ENCODE data around the gene FANCE. TPM values are rescaled to one million over a fixed set of nuclear protein-coding genes. Genes with fewer than 3 reads are reported as not detected.
A peak's percentile ranks its signal among the peaks of the same experiment; 100 is the strongest.

Gene FANCE
- total and polyA plus RNA-seq, 9 of the 15 experiments (the other 6 are each of a cell fraction or from before 2014, with no cell fraction given) = 5.7 to 30.2 (median 17.0) TPM

DNA sequence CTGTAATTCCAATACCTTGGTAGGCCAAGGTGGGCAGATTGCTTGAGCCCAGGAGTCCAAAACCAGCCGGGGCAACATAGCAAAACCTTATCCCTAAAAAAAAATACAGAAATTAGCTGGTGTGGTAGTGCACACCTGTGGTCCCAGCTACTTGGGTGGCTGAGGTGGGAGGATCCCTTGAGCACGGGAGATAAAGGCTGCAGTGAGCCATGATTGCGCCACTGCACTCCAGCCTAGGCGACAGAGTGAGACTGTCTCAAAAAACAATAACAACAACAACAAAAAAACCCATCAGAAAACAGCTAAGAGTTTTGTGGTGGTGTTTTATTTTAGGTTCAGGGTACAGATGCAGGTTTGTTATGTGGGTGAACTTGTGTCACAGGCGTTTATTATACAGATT is 42.9 kb upstream of the FANCE start (continued):
- TF ChIP-seq KLF6 (CRISPR knock-in tag; IDR thresholded peaks at IDR 0.05; ENCODE audit: borderline replicate concordance) (no peak), L3MBTL2 (IDR thresholded peaks at IDR 0.05) (no peak), CEBPB (tag; IDR thresholded peaks at IDR 0.05) (peak; percentile 96), MTA2 (IDR thresholded peaks at IDR 0.05; ENCODE audit: low read depth) (no peak), SMARCA4 (IDR thresholded peaks at IDR 0.05) (peak; percentile 18; the same call in 1 of the 2 replicates), ARID1B (IDR thresholded peaks at IDR 0.05) (peak; percentile 21; the same call in 1 of the 2 replicates), ILK (tag; IDR thresholded peaks at IDR 0.05; ENCODE audit: borderline replicate concordance, low read depth) (no peak), CBFA2T2 (conservative IDR thresholded peaks at IDR 0.05) (0 out of 2 replicates have a peak, but pooled peaks have one; percentile 53), BCL6 (CRISPR knock-in tag; IDR thresholded peaks at IDR 0.05) (no peak), GABPA (tag; conservative IDR thresholded peaks at IDR 0.05; ENCODE audit: low read depth) (no peak), COPS2 (conservative IDR thresholded peaks at IDR 0.05) (no peak), ZNF384 (IDR thresholded peaks at IDR 0.05; ENCODE audit: low read depth, low read length) (no peak), CBX2 (IDR thresholded peaks at IDR 0.05; ENCODE audit: insufficient read depth, low read length, poor library complexity, severe bottlenecking) (no peak), ETV6 (IDR thresholded peaks at IDR 0.05; ENCODE audit: borderline replicate concordance in 1 of 2, low read depth in 2 of 2, low read length in 1 of 2) (no peak), ETV6 (CRISPR knock-in tag; IDR thresholded peaks at IDR 0.05; ENCODE audit: borderline replicate concordance) (no peak), NFE2 (IDR thresholded peaks at IDR 0.05; ENCODE audit: low read depth) (no peak)
- TF ChIP-seq, protein P1, sequence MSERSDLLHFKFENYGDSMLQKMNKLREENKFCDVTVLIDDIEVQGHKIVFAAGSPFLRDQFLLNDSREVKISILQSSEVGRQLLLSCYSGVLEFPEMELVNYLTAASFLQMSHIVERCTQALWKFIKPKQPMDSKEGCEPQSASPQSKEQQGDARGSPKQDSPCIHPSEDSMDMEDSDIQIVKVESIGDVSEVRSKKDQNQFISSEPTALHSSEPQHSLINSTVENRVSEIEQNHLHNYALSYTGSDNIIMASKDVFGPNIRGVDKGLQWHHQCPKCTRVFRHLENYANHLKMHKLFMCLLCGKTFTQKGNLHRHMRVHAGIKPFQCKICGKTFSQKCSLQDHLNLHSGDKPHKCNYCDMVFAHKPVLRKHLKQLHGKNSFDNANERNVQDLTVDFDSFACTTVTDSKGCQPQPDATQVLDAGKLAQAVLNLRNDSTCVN (CRISPR knock-in tag; IDR thresholded peaks at IDR 0.05) = no peak
- TF ChIP-seq, protein P2, sequence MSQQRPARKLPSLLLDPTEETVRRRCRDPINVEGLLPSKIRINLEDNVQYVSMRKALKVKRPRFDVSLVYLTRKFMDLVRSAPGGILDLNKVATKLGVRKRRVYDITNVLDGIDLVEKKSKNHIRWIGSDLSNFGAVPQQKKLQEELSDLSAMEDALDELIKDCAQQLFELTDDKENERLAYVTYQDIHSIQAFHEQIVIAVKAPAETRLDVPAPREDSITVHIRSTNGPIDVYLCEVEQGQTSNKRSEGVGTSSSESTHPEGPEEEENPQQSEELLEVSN (IDR thresholded peaks at IDR 0.05; ENCODE audit: borderline replicate concordance in 1 of 2, extremely low read depth in 1 of 2, insufficient read depth in 1 of 2, insufficient read length in 1 of 2, low read depth in 1 of 2, low read length in 1 of 2, poor library complexity in 1 of 2, severe bottlenecking in 1 of 2) = no peak
- TF ChIP-seq, protein P3, sequence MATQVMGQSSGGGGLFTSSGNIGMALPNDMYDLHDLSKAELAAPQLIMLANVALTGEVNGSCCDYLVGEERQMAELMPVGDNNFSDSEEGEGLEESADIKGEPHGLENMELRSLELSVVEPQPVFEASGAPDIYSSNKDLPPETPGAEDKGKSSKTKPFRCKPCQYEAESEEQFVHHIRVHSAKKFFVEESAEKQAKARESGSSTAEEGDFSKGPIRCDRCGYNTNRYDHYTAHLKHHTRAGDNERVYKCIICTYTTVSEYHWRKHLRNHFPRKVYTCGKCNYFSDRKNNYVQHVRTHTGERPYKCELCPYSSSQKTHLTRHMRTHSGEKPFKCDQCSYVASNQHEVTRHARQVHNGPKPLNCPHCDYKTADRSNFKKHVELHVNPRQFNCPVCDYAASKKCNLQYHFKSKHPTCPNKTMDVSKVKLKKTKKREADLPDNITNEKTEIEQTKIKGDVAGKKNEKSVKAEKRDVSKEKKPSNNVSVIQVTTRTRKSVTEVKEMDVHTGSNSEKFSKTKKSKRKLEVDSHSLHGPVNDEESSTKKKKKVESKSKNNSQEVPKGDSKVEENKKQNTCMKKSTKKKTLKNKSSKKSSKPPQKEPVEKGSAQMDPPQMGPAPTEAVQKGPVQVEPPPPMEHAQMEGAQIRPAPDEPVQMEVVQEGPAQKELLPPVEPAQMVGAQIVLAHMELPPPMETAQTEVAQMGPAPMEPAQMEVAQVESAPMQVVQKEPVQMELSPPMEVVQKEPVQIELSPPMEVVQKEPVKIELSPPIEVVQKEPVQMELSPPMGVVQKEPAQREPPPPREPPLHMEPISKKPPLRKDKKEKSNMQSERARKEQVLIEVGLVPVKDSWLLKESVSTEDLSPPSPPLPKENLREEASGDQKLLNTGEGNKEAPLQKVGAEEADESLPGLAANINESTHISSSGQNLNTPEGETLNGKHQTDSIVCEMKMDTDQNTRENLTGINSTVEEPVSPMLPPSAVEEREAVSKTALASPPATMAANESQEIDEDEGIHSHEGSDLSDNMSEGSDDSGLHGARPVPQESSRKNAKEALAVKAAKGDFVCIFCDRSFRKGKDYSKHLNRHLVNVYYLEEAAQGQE (IDR thresholded peaks at IDR 0.05; ENCODE audit: borderline replicate concordance) = no peak
- TF ChIP-seq, protein P3 (CRISPR knock-in tag; IDR thresholded peaks at IDR 0.05; ENCODE audit: low read depth) = no peak
